Panc1 (cell line): ENCODE measurements around the gene LMNA. TPM values are rescaled to one million over a fixed set of nuclear protein-coding genes. Genes with fewer than 3 reads are reported as not detected.

Source experiments
- ATAC-seq: fragments of 200-7000 bp; cut with Tn5 transposase; 2 replicates; pipeline ENCODE4 v1.9.1; 2020; ENCODE audit warnings: mild to moderate bottlenecking, moderate library complexity
- BruUV-seq: library from RNA; stranded (reverse); fragments of 400-500 nt; replicated peaks from 2 replicates; lab custom pipeline; 2021; lab: Mats Ljungman, UMichigan
- CTCF ChIA-PET: fragments of 300-600 bp; sonication (Branson Sonifier 250); formaldehyde crosslinking; loops from one replicate; lab custom pipeline; 2022; ENCODE audit warnings: antibody characterized with exemption; lab: Charles Lee
- POLR2A ChIA-PET: fragments of 300-600 bp; sonication (Branson Sonifier 250); formaldehyde crosslinking; loops from one replicate; lab custom pipeline; 2022; ENCODE audit warnings: antibody characterized with exemption; lab: Charles Lee
- DNase-seq: peaks from one replicate; pipeline ENCODE4 v3.0.0-alpha.2; 2010; ENCODE audit warnings: low read depth, low spot score
- H3K27ac ChIP-seq: 2 replicates; pipeline ENCODE4 v1.5.1; 2011; ENCODE audit warnings: mild to moderate bottlenecking, low read length, inconsistent platforms
- H3K27me3 ChIP-seq: fragments of 200-500 bp; sonication (Bioruptor generic); 2 replicates; pipeline ENCODE4 v1.6.0; 2014; ENCODE audit warnings: low read length, inconsistent platforms; ENCODE audit not compliant: control insufficient read depth, insufficient read depth
- H3K36me3 ChIP-seq: fragments of 200-500 bp; sonication (Bioruptor generic); 2 replicates; pipeline ENCODE4 v1.5.1; 2014; ENCODE audit warnings: inconsistent platforms, mild to moderate bottlenecking, low read length, moderate library complexity; ENCODE audit not compliant: control insufficient read depth, insufficient read depth
- H3K4me1 ChIP-seq: 2 replicates; pipeline ENCODE4 v1.5.1; 2011; ENCODE audit warnings: inconsistent platforms, mild to moderate bottlenecking, low read length, moderate library complexity; ENCODE audit not compliant: control insufficient read depth, insufficient read depth
- H3K4me3 ChIP-seq, 2 experiments: 2 replicates each; pipeline ENCODE4 v1.5.1; 2011 to 2012; ENCODE audit warnings: low read depth in 2 of 2, low read length in 2 of 2, mild to moderate bottlenecking in 2 of 2, inconsistent platforms in 1 of 2, moderate library complexity in 1 of 2
- H3K9me3 ChIP-seq: fragments of 200-500 bp; sonication (Bioruptor generic); 2 replicates; pipeline ENCODE4 v1.5.1; 2014; ENCODE audit warnings: low read depth, mild to moderate bottlenecking, inconsistent platforms, low read length, moderate library complexity; ENCODE audit not compliant: control insufficient read depth, insufficient read depth
- CTCF ChIP-seq: fragments of 450-650 bp; IDR thresholded peaks from 2 replicates; pipeline ENCODE4 v1.5.1; 2017; ENCODE audit warnings: mild to moderate bottlenecking
- POLR2AphosphoS5 ChIP-seq: IDR thresholded peaks from 2 replicates; pipeline ENCODE4 v1.6.1; 2012; ENCODE audit warnings: mild to moderate bottlenecking, low read depth, low read length, moderate library complexity
- REST ChIP-seq, 2 experiments: IDR thresholded peaks; 2 replicates each; pipeline ENCODE4 v1.6.1; 2011 to 2012; ENCODE audit warnings: low read depth in 2 of 2, control low read depth in 1 of 2, low read length in 1 of 2, mild to moderate bottlenecking in 1 of 2, moderate library complexity in 1 of 2; ENCODE audit not compliant: insufficient read depth in 1 of 2
- SIN3A ChIP-seq: IDR thresholded peaks from 2 replicates; pipeline ENCODE4 v1.6.1; 2012; ENCODE audit warnings: low read depth, mild to moderate bottlenecking, low read length, moderate library complexity, borderline replicate concordance; ENCODE audit not compliant: insufficient read depth
- TCF7L2 ChIP-seq: IDR thresholded peaks from 2 replicates; pipeline ENCODE4 v1.6.1; 2011; ENCODE audit warnings: mild to moderate bottlenecking, low read depth, low read length, inconsistent platforms
- in situ Hi-C: cut with HindIII; loops from 2 replicates; pipeline ENCODE4 v1.10.0; 2016; ENCODE audit warnings: low sequenced_read_pairs, low pct_unique_long_range_greater_than_20kb
- intact Hi-C: fragments of 100-400 bp; cut with micrococcal nuclease; formaldehyde crosslinking; loops from one replicate; pipeline ENCODE4 v1.10.0; 2022; ENCODE audit not compliant: unreplicated experiment
- total RNA-seq: library from RNA; stranded (reverse); gene quantifications from one replicate; pipeline ENCODE4 v1.2.1, GENCODE V29; 2021; ENCODE audit not compliant: unreplicated experiment

The LMNA gene
- total RNA-seq, 1 experiment from 2014 or later = 691 TPM

- H3K36me3 ChIP-seq = no peaks in the 10 kb centered on the region; the same call in 1 of the 2 replicates
- ATAC-seq (no peak), DNase-seq (no peak)
- no TSS peak for BruUV-seq
- in situ Hi-C loops (no loop called here), intact Hi-C loops (no loop called here)
- no peak overlapping the region for H3K4me3 ChIP-seq
- CTCF ChIA-PET = no interaction called here
- no peak overlapping the region for H3K27ac ChIP-seq
- no peak for TF ChIP-seq SIN3A
- TF ChIP-seq CTCF = no peak
- TF ChIP-seq POLR2AphosphoS5 = no peak
- no peaks in the 10 kb centered on the region for H3K27me3 ChIP-seq
- POLR2A ChIA-PET = no interaction called here
- no peaks in the 10 kb centered on the region for H3K9me3 ChIP-seq
- peaks cover 14% of the 10 kb centered on the region for H3K4me1 ChIP-seq
Observed at GRCh38 chr1:156077430-156077760, 37.1 kb upstream of the LMNA start.

- no peak overlapping the region for H3K4me3 ChIP-seq
- H3K36me3 ChIP-seq = no peaks in the 10 kb centered on the region; the same call in 1 of the 2 replicates
- intact Hi-C loops = no loop called here
- DNase-seq (no peak), ATAC-seq (no peak)
- no TSS peak for BruUV-seq
- H3K27ac ChIP-seq = no peak overlapping the region
- POLR2A ChIA-PET = no interaction called here
- CTCF ChIA-PET = interaction anchor here (0.7 kb wide), 1 partner anchor 140 kb away, joined by 3 read pairs; no protein-coding TSS in a partner anchor
- no peak for TF ChIP-seq SIN3A
- TF ChIP-seq CTCF = no peak
- TF ChIP-seq POLR2AphosphoS5 = no peak
- no peak for TF ChIP-seq REST (IDR thresholded peaks at IDR 0.05; ENCODE audit: insufficient read depth in 1 of 2, low read depth in 2 of 2, low read length in 1 of 2)
- no peak for TF ChIP-seq TCF7L2
- in situ Hi-C loops = no loop called here
- H3K4me1 ChIP-seq = peaks cover 14% of the 10 kb centered on the region
- no peaks in the 10 kb centered on the region for H3K9me3 ChIP-seq
- H3K27me3 ChIP-seq = no peaks in the 10 kb centered on the region
Observed at GRCh38 chr1:156078728-156079127, 35.8 kb upstream of the LMNA start.
